Dermis blood vessel endothelial cell (primary cell): Measurements from ENCODE around the gene BMI1. TPM values are rescaled to one million over a fixed set of nuclear protein-coding genes. Genes with fewer than 3 reads are reported as not detected.
"Not testable (repeated sequence)": the region's sequence is repeated elsewhere in the genome, so short reads cannot be mapped to it uniquely, and the experiment has no call there.

Experiments used
- DNase-seq: peaks from one replicate; pipeline ENCODE4 v3.0.0; 2010
- total RNA-seq: library from RNA; depleted of rRNA; stranded (reverse); fragments of >200 nt; gene quantifications from 2 replicates; pipeline ENCODE4 v1.2.3, GENCODE V29; 2014

BMI1 gene
- total RNA-seq: 40.1 and 49.4 TPM in 2 replicates

GRCh38 chr10:22320591-22321155, at the start of gene BMI1:
Gene BMI1, plus strand, starts transcription at chr10:22321099. Its CDS starts 5,351 bp downstream, at chr10:22326450.
- peak; percentile 72 for DNase-seq

GRCh38 chr10:22271786-22272185, 49.1 kb upstream of the BMI1 start:
- no peak for DNase-seq

GRCh38 chr10:22278441-22278782, 42.5 kb upstream of the BMI1 start:
- DNase-seq: no peak

GRCh38 chr10:22280078-22280477, 40.8 kb upstream of the BMI1 start:
- no peak for DNase-seq

- DNase-seq: no peak
These were observed 35.8 kb upstream of the BMI1 start for GRCh38 chr10:22285130-22285529.

- DNase-seq: no peak
These were observed 27.0 kb upstream of the BMI1 start for GRCh38 chr10:22293747-22294404.

GRCh38 chr10:22294694-22295093, 26.2 kb upstream of the BMI1 start:
- no peak for DNase-seq

- DNase-seq: no peak
These were observed 19.7 kb upstream of the BMI1 start for GRCh38 chr10:22301193-22301592.

GRCh38 chr10:22303461-22303860, 17.4 kb upstream of the BMI1 start:
- DNase-seq: no peak

GRCh38 chr10:22305721-22306120, 15.2 kb upstream of the BMI1 start:
- DNase-seq: no peak

GRCh38 chr10:22308390-22308789, 12.5 kb upstream of the BMI1 start:
- DNase-seq: no peak

- no peak for DNase-seq
These were observed 11.5 kb upstream of the BMI1 start for GRCh38 chr10:22309180-22310000.

- not testable (repeated sequence) for DNase-seq
These were observed 10.9 kb upstream of the BMI1 start for GRCh38 chr10:22310012-22310411.

GRCh38 chr10:22310928-22311327, 10.0 kb upstream of the BMI1 start:
- no peak for DNase-seq

GRCh38 chr10:22314852-22315251, 6.0 kb upstream of the BMI1 start:
- no peak for DNase-seq

GRCh38 chr10:22315455-22316285, 5.2 kb upstream of the BMI1 start:
- peak; percentile 22 for DNase-seq

- DNase-seq: peak; percentile 92
These were observed 4.4 kb upstream of the BMI1 start, which contains the start of gene COMMD3 for GRCh38 chr10:22316286-22317075. Gene COMMD3, plus strand, starts transcription at chr10:22316388. Its CDS starts 30 bp downstream, at chr10:22316418.

GRCh38 chr10:22317076-22317370, 3.9 kb upstream of the BMI1 start:
- no peak for DNase-seq

- no peak for DNase-seq
These were observed 2.9 kb upstream of the BMI1 start for GRCh38 chr10:22317771-22318565.

- no peak for DNase-seq
These were observed 2.1 kb upstream of the BMI1 start for GRCh38 chr10:22318772-22319171.

- DNase-seq: no peak
These were observed 1.3 kb upstream of the BMI1 start for GRCh38 chr10:22319547-22319979.
